ENCODE measurements around the gene DNASE2B. TPM values are rescaled to one million over a fixed set of nuclear protein-coding genes. Genes with fewer than 3 reads are reported as not detected.

Gene DNASE2B
- total RNA-seq, 2 donors from 2014 or later, result not detected

GRCh38 chr1:84429231-84429630 is 30.9 kb downstream of the DNASE2B start:
- no peaks in the 10 kb centered on the region for H3K4me1 ChIP-seq
- no peaks in the 10 kb centered on the region for H3K9me3 ChIP-seq
- no peak overlapping the region for H3K27ac ChIP-seq
- DNase-seq (ENCODE audit: low spot score), result no peak
- no peak overlapping the region for H3K4me3 ChIP-seq
- no peak for TF ChIP-seq CTCF (IDR thresholded peaks at IDR 0.05)
- no peaks in the 10 kb centered on the region for H3K27me3 ChIP-seq
- H3K36me3 ChIP-seq, result no peaks in the 10 kb centered on the region

GRCh38 chr1:84430546-84430945 is 32.3 kb downstream of the DNASE2B start:
- no peak for TF ChIP-seq CTCF (IDR thresholded peaks at IDR 0.05)
- Histone ChIP-seq H3K27ac (no peak overlapping the region), H3K36me3 (no peaks in the 10 kb centered on the region), H3K4me3 (no peak overlapping the region), H3K4me1 (no peaks in the 10 kb centered on the region), H3K9me3 (no peaks in the 10 kb centered on the region), H3K27me3 (no peaks in the 10 kb centered on the region)
- DNase-seq (ENCODE audit: low spot score), result no peak

- no peak for DNase-seq (ENCODE audit: low spot score)
- Histone ChIP-seq H3K9me3 (no peaks in the 10 kb centered on the region), H3K4me3 (peak overlapping the region; percentile 17 to 27), H3K27ac (no peak overlapping the region), H3K27me3 (no peaks in the 10 kb centered on the region), H3K36me3 (no peaks in the 10 kb centered on the region), H3K4me1 (no peaks in the 10 kb centered on the region)
- peak; percentile 48 to 84 for TF ChIP-seq CTCF (IDR thresholded peaks at IDR 0.05)
Observed at GRCh38 chr1:84433258-84434080, 35.2 kb downstream of the DNASE2B start.

- no peak for TF ChIP-seq CTCF (IDR thresholded peaks at IDR 0.05)
Observed at GRCh38 chr1:84434081-84434769, 35.9 kb downstream of the DNASE2B start.

GRCh38 chr1:84434801-84435549 is 36.7 kb downstream of the DNASE2B start:
- H3K36me3 ChIP-seq, result no peaks in the 10 kb centered on the region
- H3K4me3 ChIP-seq, result no peak overlapping the region

More at GRCh38 chr1:84434081-84434769, 35.9 kb downstream of the DNASE2B start:
- Histone ChIP-seq H3K36me3 (no peaks in the 10 kb centered on the region), H3K4me3 (no peak overlapping the region), H3K27me3 (no peaks in the 10 kb centered on the region), H3K4me1 (no peaks in the 10 kb centered on the region), H3K27ac (no peak overlapping the region), H3K9me3 (no peaks in the 10 kb centered on the region)
- no peak for DNase-seq (ENCODE audit: low spot score)

More at GRCh38 chr1:84434801-84435549, 36.7 kb downstream of the DNASE2B start:
- no peaks in the 10 kb centered on the region for H3K4me1 ChIP-seq
- no peaks in the 10 kb centered on the region for H3K27me3 ChIP-seq
- H3K27ac ChIP-seq, result no peak overlapping the region
- no peak for TF ChIP-seq CTCF (IDR thresholded peaks at IDR 0.05)
- H3K9me3 ChIP-seq, result no peaks in the 10 kb centered on the region
- DNase-seq (ENCODE audit: low spot score), result no peak
